Astrocyte (in vitro differentiated cells and primary cell): ENCODE data around the gene ZBTB47. TPM values are rescaled to one million over a fixed set of nuclear protein-coding genes. Genes with fewer than 3 reads are reported as not detected.

Source experiments
- DNase-seq: peaks from one replicate; pipeline ENCODE4 v3.0.0-alpha.2; 2010; ENCODE audit warnings: low read depth
- FAIRE-seq: peaks from 2 replicates; lab custom pipeline; 2011; peaks lifted over from hg19 to GRCh38; lab: Jason Lieb, UNC
- H2AFZ ChIP-seq: 2 replicates; pipeline ENCODE4 v1.6.0; 2012; ENCODE audit warnings: low read depth, low read length, inconsistent platforms
- H3K27ac ChIP-seq: 2 replicates; pipeline ENCODE4 v1.5.1; 2011; ENCODE audit warnings: low read depth, low read length, inconsistent platforms
- H3K27me3 ChIP-seq: 2 replicates; pipeline ENCODE4 v1.6.0; 2011; ENCODE audit warnings: low read length, inconsistent platforms; ENCODE audit not compliant: insufficient read depth
- H3K36me3 ChIP-seq: 2 replicates; pipeline ENCODE4 v1.5.1; 2011; ENCODE audit warnings: low read length, inconsistent platforms; ENCODE audit not compliant: insufficient read depth
- H3K4me1 ChIP-seq: 2 replicates; pipeline ENCODE4 v1.5.1; 2011; ENCODE audit warnings: low read length, inconsistent platforms; ENCODE audit not compliant: insufficient read depth
- H3K4me2 ChIP-seq: 2 replicates; pipeline ENCODE4 v1.6.0; 2012; ENCODE audit warnings: low read length, inconsistent platforms
- H3K4me3 ChIP-seq: 2 replicates; pipeline ENCODE4 v1.5.1; 2011; ENCODE audit warnings: low read depth, mild to moderate bottlenecking, low read length, inconsistent platforms; ENCODE audit not compliant: insufficient read depth
- H3K79me2 ChIP-seq: 2 replicates; pipeline ENCODE4 v1.6.0; 2012; ENCODE audit warnings: mild to moderate bottlenecking, low read length, inconsistent platforms; ENCODE audit not compliant: insufficient read depth
- H3K9ac ChIP-seq: 2 replicates; pipeline ENCODE4 v1.6.0; 2012; ENCODE audit warnings: mild to moderate bottlenecking, low read length, inconsistent platforms
- H3K9me3 ChIP-seq: 2 replicates; pipeline ENCODE4 v1.5.1; 2012; ENCODE audit warnings: low read depth, mild to moderate bottlenecking, low read length, inconsistent platforms; ENCODE audit not compliant: insufficient read depth
- H4K20me1 ChIP-seq: 2 replicates; pipeline ENCODE4 v1.6.0; 2012; ENCODE audit warnings: low read length, inconsistent platforms; ENCODE audit not compliant: insufficient read depth
- H3K27ac Mint-ChIP-seq: one replicate; pipeline ENCODE4 v1.8.0; 2021; ENCODE audit warnings: mild to moderate bottlenecking, mixed read lengths; ENCODE audit not compliant: unreplicated experiment
- H3K27me3 Mint-ChIP-seq: one replicate; pipeline ENCODE4 v1.8.0; 2021; ENCODE audit warnings: low read depth, mixed read lengths; ENCODE audit not compliant: unreplicated experiment
- H3K36me3 Mint-ChIP-seq: one replicate; pipeline ENCODE4 v1.8.0; 2021; ENCODE audit warnings: low read depth, mixed read lengths; ENCODE audit not compliant: unreplicated experiment
- H3K4me1 Mint-ChIP-seq: one replicate; pipeline ENCODE4 v1.8.0; 2021; ENCODE audit warnings: low read depth, mixed read lengths; ENCODE audit not compliant: unreplicated experiment
- H3K4me3 Mint-ChIP-seq: one replicate; pipeline ENCODE4 v1.8.0; 2021; ENCODE audit warnings: mild to moderate bottlenecking, moderate library complexity, mixed read lengths; ENCODE audit not compliant: unreplicated experiment
- H3K9me3 Mint-ChIP-seq: one replicate; pipeline ENCODE4 v1.8.0; 2021; ENCODE audit warnings: mild to moderate bottlenecking, mixed read lengths; ENCODE audit not compliant: unreplicated experiment
- EZH2 ChIP-seq: IDR thresholded peaks from 2 replicates; pipeline ENCODE4 v1.6.1; 2012; ENCODE audit warnings: mild to moderate bottlenecking, low read length, inconsistent platforms; ENCODE audit not compliant: insufficient read depth
- total RNA-seq: library from RNA; stranded (reverse); gene quantifications from 2 replicates; pipeline ENCODE4 v1.2.1, GENCODE V29; 2021
- TF ChIP-seq, protein P1 (sequence below): IDR thresholded peaks from 2 replicates; pipeline ENCODE4 v1.5.1; 2011; ENCODE audit warnings: low read depth, mild to moderate bottlenecking, inconsistent platforms, low read length, moderate library complexity; ENCODE audit not compliant: insufficient read depth

Gene ZBTB47
- total RNA-seq, 1 donor from 2014 or later, result 9.3 TPM

DNA sequence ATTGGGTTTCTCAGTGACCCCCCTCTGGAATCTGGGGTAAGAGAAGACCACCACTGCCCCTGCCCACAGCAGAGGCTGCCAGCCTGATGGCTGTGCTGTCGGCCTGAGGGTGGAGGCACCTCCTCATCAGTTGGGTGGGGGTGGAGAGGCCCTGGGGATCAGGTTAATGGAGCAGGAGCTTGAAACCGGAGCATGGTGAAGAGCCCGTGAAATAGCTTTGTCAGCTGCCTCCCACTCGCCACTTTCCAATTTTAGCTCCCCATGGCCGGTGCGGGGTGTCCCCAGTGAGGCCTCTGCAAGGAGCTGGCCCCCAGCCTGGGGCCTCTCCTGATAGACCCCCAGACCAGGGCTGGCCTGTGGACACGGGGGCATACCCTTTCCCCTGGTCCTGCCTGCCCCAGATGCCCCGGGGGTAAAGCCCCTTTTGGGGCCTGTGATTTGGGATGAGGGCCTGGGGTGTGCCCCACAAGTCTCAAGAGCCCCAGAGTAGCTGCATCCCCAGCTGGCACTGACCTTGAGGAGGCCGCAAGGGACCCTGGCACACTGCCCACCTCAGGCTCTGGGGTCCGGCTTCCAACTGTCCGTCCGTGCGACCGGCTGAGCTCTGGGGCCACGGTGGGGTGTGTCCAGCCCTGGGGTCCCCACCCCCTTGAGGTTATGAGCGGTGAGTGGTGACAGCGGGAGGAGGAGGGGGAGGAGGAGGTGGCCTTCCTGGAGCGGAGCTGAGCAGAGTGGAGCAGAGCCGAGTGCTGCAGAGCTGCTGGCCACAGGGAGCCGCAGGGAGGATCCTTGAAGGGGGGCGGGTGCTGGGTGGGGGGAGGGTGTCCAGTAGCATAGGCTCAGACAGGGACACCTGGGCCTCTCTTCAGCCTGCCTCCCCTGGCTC lies 48.8 kb downstream of the ZBTB47 start, which contains the start of gene HHATL:
Gene HHATL (minus strand): TSS at position 733 of the 886 bp plus-strand sequence. CDS start 1,972 bp downstream, outside the sequence.
- no peak within 1 kb of the TSS for H3K4me3 Mint-ChIP-seq
- Histone ChIP-seq H3K4me1 (no peaks in the 10 kb centered on the region), H3K4me3 (no peak within 1 kb of the TSS), H3K36me3 (no peaks in the 10 kb centered on the region), H2AFZ (no peak within 1 kb of the TSS), H3K9me3 (no peaks in the 10 kb centered on the region), H3K27ac (no peak within 1 kb of the TSS), H3K27me3 (no peaks in the 10 kb centered on the region), H3K4me2 (no peak within 1 kb of the TSS), H4K20me1 (no peaks in the 10 kb centered on the region), H3K9ac (no peak within 1 kb of the TSS), H3K79me2 (no peaks in the 10 kb centered on the region)
- no peak for TF ChIP-seq EZH2
- TF ChIP-seq, protein P1, sequence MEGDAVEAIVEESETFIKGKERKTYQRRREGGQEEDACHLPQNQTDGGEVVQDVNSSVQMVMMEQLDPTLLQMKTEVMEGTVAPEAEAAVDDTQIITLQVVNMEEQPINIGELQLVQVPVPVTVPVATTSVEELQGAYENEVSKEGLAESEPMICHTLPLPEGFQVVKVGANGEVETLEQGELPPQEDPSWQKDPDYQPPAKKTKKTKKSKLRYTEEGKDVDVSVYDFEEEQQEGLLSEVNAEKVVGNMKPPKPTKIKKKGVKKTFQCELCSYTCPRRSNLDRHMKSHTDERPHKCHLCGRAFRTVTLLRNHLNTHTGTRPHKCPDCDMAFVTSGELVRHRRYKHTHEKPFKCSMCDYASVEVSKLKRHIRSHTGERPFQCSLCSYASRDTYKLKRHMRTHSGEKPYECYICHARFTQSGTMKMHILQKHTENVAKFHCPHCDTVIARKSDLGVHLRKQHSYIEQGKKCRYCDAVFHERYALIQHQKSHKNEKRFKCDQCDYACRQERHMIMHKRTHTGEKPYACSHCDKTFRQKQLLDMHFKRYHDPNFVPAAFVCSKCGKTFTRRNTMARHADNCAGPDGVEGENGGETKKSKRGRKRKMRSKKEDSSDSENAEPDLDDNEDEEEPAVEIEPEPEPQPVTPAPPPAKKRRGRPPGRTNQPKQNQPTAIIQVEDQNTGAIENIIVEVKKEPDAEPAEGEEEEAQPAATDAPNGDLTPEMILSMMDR, result no peak
- no peak within 1 kb of the TSS for H3K27ac Mint-ChIP-seq
- no peaks in the 10 kb centered on the region for H3K4me1 Mint-ChIP-seq
- FAIRE-seq (no peak), DNase-seq (no peak)
- H3K9me3 Mint-ChIP-seq, result no peaks in the 10 kb centered on the region
- peaks cover 40% of the 10 kb centered on the region for H3K27me3 Mint-ChIP-seq
- no peaks in the 10 kb centered on the region for H3K36me3 Mint-ChIP-seq

DNA sequence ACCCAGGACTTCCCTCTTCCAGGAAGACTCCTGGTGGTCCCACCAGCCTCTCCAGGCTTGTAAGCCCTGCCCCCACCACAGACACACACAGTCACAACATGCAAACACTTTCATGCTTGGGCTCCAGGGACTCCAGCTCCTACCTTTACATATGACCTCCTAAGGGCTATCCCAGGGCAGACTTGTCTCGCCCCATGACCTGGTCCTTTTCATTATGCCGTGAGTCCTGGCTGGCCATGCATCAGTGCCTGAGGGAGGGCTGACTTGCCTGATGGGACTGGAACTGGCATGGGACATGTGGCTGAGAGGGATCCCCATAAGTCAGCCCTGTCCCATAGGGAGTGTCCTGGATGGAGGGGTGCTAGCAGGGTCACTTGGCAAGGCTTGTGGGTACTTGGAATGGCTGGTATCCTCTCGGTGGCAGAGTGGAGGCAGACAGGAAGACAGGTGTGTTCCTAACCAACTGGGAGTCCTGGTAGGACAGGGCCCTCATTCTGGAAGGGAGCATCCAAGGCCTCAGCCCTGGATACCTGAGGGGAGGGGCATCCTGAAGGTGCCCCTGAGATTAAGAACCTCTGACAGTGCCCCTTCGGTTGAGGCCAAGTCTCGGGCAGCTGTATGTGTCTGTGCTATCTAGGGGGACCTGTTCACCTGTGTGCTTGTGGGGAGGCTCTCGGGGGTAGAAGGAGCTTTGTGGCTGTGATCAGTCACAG lies 49.6 kb downstream of the ZBTB47 start:
- Mint-ChIP-seq H3K9me3 (no peaks in the 10 kb centered on the region), H3K27ac (no peak overlapping the region), H3K36me3 (no peaks in the 10 kb centered on the region), H3K4me1 (no peaks in the 10 kb centered on the region), H3K27me3 (peaks cover 34% of the 10 kb centered on the region), H3K4me3 (no peak overlapping the region)
- Histone ChIP-seq H3K27ac (no peak overlapping the region), H4K20me1 (no peaks in the 10 kb centered on the region), H3K27me3 (peaks cover 3% of the 10 kb centered on the region), H2AFZ (no peak overlapping the region), H3K9ac (no peak overlapping the region), H3K4me3 (no peak overlapping the region), H3K36me3 (no peaks in the 10 kb centered on the region), H3K9me3 (no peaks in the 10 kb centered on the region), H3K79me2 (no peaks in the 10 kb centered on the region), H3K4me1 (no peaks in the 10 kb centered on the region), H3K4me2 (no peak overlapping the region)
- DNase-seq (no peak), FAIRE-seq (no peak)
- no peak for TF ChIP-seq EZH2
- TF ChIP-seq, protein P1, result no peak
